GM23248 (cell line): ENCODE data around the gene ZNF208. TPM values are rescaled to one million over a fixed set of nuclear protein-coding genes. Genes with fewer than 3 reads are reported as not detected.
A peak's percentile ranks its signal among the peaks of the same experiment; 100 is the strongest.
"Not testable (repeated sequence)": the region's sequence is repeated elsewhere in the genome, so short reads cannot be mapped to it uniquely, and the experiment has no call there.

Source experiments
- DNase-seq: peaks from one replicate; pipeline ENCODE4 v3.0.0-alpha.2; 2015
- H2AFZ ChIP-seq: fragments of 200-600 bp; sonication (generic); 2 replicates; pipeline ENCODE4 v1.6.1; 2016; ENCODE audit warnings: antibody characterized with exemption
- H3F3A ChIP-seq: fragments of 200-600 bp; sonication (generic); 2 replicates; pipeline ENCODE4 v1.6.1; 2016; ENCODE audit warnings: mild to moderate bottlenecking, antibody characterized with exemption, mixed run types; ENCODE audit not compliant: insufficient read depth
- H3K27ac ChIP-seq: fragments of 200-600 bp; sonication (generic); 2 replicates; pipeline ENCODE4 v1.5.1; 2016; ENCODE audit warnings: mild to moderate bottlenecking
- H3K27me3 ChIP-seq: fragments of 200-600 bp; sonication (generic); replicated peaks from 2 replicates; pipeline ENCODE4 v1.6.1; 2016; ENCODE audit warnings: mild to moderate bottlenecking; ENCODE audit not compliant: insufficient read depth
- H3K36me3 ChIP-seq: fragments of 200-600 bp; sonication (generic); 2 replicates; pipeline ENCODE4 v1.6.1; 2016; ENCODE audit warnings: low read depth, mild to moderate bottlenecking
- H3K4me1 ChIP-seq: fragments of 200-600 bp; sonication (generic); 2 replicates; pipeline ENCODE4 v1.6.1; 2016; ENCODE audit warnings: mild to moderate bottlenecking; ENCODE audit not compliant: insufficient read depth
- H3K4me2 ChIP-seq: fragments of 200-600 bp; sonication (generic); one replicate; pipeline ENCODE4 v1.6.1; 2016; ENCODE audit warnings: mild to moderate bottlenecking; ENCODE audit not compliant: unreplicated experiment
- H3K4me3 ChIP-seq: fragments of 200-600 bp; sonication (generic); 2 replicates; pipeline ENCODE4 v1.5.1; 2016; ENCODE audit warnings: mild to moderate bottlenecking
- H3K79me2 ChIP-seq: fragments of 200-600 bp; sonication (generic); 2 replicates; pipeline ENCODE4 v1.6.1; 2016; ENCODE audit warnings: mild to moderate bottlenecking; ENCODE audit not compliant: insufficient read depth
- H3K9ac ChIP-seq: fragments of 200-600 bp; sonication (generic); 2 replicates; pipeline ENCODE4 v1.6.1; 2016; ENCODE audit warnings: mild to moderate bottlenecking
- H3K9me2 ChIP-seq: fragments of 200-600 bp; sonication (generic); 2 replicates; pipeline ENCODE4 v1.6.1; 2016; ENCODE audit warnings: mixed run types, mild to moderate bottlenecking, moderate library complexity; ENCODE audit not compliant: insufficient read depth
- H3K9me3 ChIP-seq: fragments of 200-600 bp; sonication (generic); one replicate; pipeline ENCODE4 v1.6.1; 2017; ENCODE audit warnings: low read depth
- H4K20me1 ChIP-seq: fragments of 200-600 bp; sonication (generic); 2 replicates; pipeline ENCODE4 v1.6.0; 2016; ENCODE audit not compliant: insufficient read depth
- EZH2 ChIP-seq: fragments of 200-600 bp; sonication (generic); IDR thresholded peaks from 2 replicates; pipeline ENCODE4 v1.6.1; 2018; ENCODE audit warnings: antibody characterized with exemption, mild to moderate bottlenecking; ENCODE audit not compliant: insufficient read depth, poor library complexity, severe bottlenecking
- EZH2phosphoT487 ChIP-seq: fragments of 200-600 bp; sonication (generic); IDR thresholded peaks from 2 replicates; pipeline ENCODE4 v1.6.1; 2018; ENCODE audit warnings: antibody characterized with exemption, moderate library complexity, mild to moderate bottlenecking, low read depth; ENCODE audit not compliant: insufficient read depth
- WGBS, 2 experiments: methylation state at CpG; one replicate each; pipeline ENCODE4 v1.1.6; 2015 to 2017; ENCODE audit warnings: low lambda C conversion rate in 2 of 2, low coverage in 1 of 2; ENCODE audit errors: missing lambda C conversion rate in 2 of 2; 5-methylcytosine and 5-hydroxymethylcytosine counted together
- in situ Hi-C: fragments of 300-500 bp; cut with MboI; formaldehyde crosslinking; loops from 2 replicates; pipeline ENCODE4 v1.15.0; 2020
- polyA plus RNA-seq: library from polyadenylated mRNA; unstranded; fragments of >200 nt; fragmentation: Nextera tagmentation; extraction: Ambion mirVana; gene quantifications from 2 replicates; pipeline ENCODE4 v1.2.1, GENCODE V29; 2016
- total RNA-seq: library from RNA; depleted of rRNA; stranded (reverse); fragments of >200 nt; shearing (Covaris generic); gene quantifications from 2 replicates; pipeline ENCODE4 v1.2.3, GENCODE V29; 2014; rRNA removed

Gene ZNF208
- total and polyA plus RNA-seq, 2 experiments from 2014 or later: under 0.01 TPM; not detected in 1

GRCh38 chr19:21891086-21891485, 119.7 kb downstream of the ZNF208 start:
- in situ Hi-C loops: no loop called here

GRCh38 chr19:21890017-21890416, 120.7 kb downstream of the ZNF208 start:
- H3K9ac ChIP-seq, H3K79me2 ChIP-seq, H3K9me3 ChIP-seq, H3K36me3 ChIP-seq, H2AFZ ChIP-seq, H4K20me1 ChIP-seq, H3K4me1 ChIP-seq, H3K9me2 ChIP-seq, H3F3A ChIP-seq, H3K4me3 ChIP-seq, H3K4me2 ChIP-seq, in situ Hi-C loops, H3K27ac ChIP-seq, H3K27me3 ChIP-seq: not testable (repeated sequence)
- DNase-seq: peak; percentile 10
- WGBS, 2 experiments: 12 to 20% methylated on average over 9 of the region's 9 CpGs

More at GRCh38 chr19:21891086-21891485, 119.7 kb downstream of the ZNF208 start:
- no peak for TF ChIP-seq EZH2phosphoT487
- TF ChIP-seq EZH2: no peak
- 17 to 20% methylated on average over 1 of the region's 1 CpG for WGBS, 2 experiments
- Histone ChIP-seq H3K36me3 (no peaks in the 10 kb centered on the region), H3K9me3 (no peaks in the 10 kb centered on the region), H3K9ac (no peak overlapping the region), H3K27ac (no peak overlapping the region), H3K9me2 (no peaks in the 10 kb centered on the region), H3K27me3 (no peaks in the 10 kb centered on the region), H3K79me2 (no peaks in the 10 kb centered on the region), H4K20me1 (no peaks in the 10 kb centered on the region), H3K4me3 (no peak overlapping the region), H2AFZ (no peak overlapping the region), H3K4me1 (no peaks in the 10 kb centered on the region), H3K4me2 (no peak overlapping the region), H3F3A (no peaks in the 10 kb centered on the region)
- DNase-seq: no peak

DNA sequence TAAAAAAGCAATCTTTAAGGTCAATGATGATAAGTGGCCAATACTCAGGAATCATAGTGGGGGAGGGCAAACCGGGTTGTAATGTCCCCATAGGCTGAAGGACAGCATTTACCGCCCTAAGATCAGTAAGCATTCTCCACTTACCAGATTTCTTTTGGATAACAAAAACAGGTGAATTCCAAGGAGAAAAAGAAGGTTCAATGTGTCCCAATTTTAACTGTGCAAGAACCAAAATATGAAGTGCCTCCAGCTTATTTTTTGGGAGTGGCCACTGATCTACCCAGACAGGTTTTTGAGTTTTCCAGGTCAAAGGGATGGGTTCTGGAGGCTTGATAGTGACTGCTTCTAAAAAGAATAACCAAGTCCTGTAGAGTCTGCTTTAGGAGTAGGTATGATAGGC, 125.2 kb downstream of the ZNF208 start:
- H3K4me1 ChIP-seq, H3K79me2 ChIP-seq, H3K9ac ChIP-seq, H3K27me3 ChIP-seq, H3K4me3 ChIP-seq, H3F3A ChIP-seq, DNase-seq, H3K9me3 ChIP-seq, H3K9me2 ChIP-seq, H3K27ac ChIP-seq, H2AFZ ChIP-seq, in situ Hi-C loops, H3K4me2 ChIP-seq, H4K20me1 ChIP-seq, H3K36me3 ChIP-seq: not testable (repeated sequence)
- WGBS, 2 experiments: 6 to 8% methylated on average over 2 of the region's 2 CpGs

DNA sequence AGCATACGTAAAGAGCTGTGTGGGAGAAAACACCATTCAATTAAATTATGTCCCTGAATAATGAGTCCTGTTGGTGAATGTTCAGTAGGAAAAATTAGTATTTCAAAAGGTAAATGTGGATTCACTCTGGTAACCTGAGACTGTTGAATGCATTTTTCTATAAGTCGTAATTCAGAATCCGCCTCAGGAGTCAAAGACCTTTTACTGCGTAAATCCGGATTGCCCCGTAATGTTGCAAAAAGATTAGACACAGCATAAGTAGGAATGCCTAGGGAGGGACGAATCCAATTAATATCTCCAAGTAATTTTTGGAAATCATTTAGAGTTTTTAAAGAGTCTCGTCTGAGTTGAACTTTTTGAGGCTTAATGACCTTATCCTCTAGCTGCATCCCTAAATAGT, 126.0 kb downstream of the ZNF208 start:
- H3K9ac ChIP-seq, H3K27me3 ChIP-seq, H4K20me1 ChIP-seq, H3F3A ChIP-seq, H3K4me1 ChIP-seq, H3K79me2 ChIP-seq, DNase-seq, H2AFZ ChIP-seq, H3K36me3 ChIP-seq, H3K4me3 ChIP-seq, H3K9me3 ChIP-seq, H3K4me2 ChIP-seq, H3K27ac ChIP-seq, in situ Hi-C loops, H3K9me2 ChIP-seq: not testable (repeated sequence)
- WGBS, 2 experiments: 45 to 49% methylated on average over 8 of the region's 8 CpGs

GRCh38 chr19:21883516-21883915, 127.2 kb downstream of the ZNF208 start:
- in situ Hi-C loops: no loop called here
- WGBS, 2 experiments: 41 to 46% methylated on average over 10 of the region's 10 CpGs
- no peaks in the 10 kb centered on the region for H3F3A ChIP-seq
- no peaks in the 10 kb centered on the region for H3K36me3 ChIP-seq
- H3K9ac ChIP-seq: no peak overlapping the region
- no peaks in the 10 kb centered on the region for H3K79me2 ChIP-seq
- H3K4me3 ChIP-seq: no peak overlapping the region
- no peaks in the 10 kb centered on the region for H3K9me3 ChIP-seq
- no peaks in the 10 kb centered on the region for H4K20me1 ChIP-seq
- no peak overlapping the region for H2AFZ ChIP-seq
- no peaks in the 10 kb centered on the region for H3K27me3 ChIP-seq
- H3K27ac ChIP-seq: no peak overlapping the region
- no peak for DNase-seq
- H3K4me2 ChIP-seq: no peak overlapping the region
- no peaks in the 10 kb centered on the region for H3K4me1 ChIP-seq
- no peaks in the 10 kb centered on the region for H3K9me2 ChIP-seq
- TF ChIP-seq EZH2phosphoT487 (no peak), EZH2 (no peak)

Other genes starting within 250 kb of the ZNF208 start
- 2.5 and 4.1 TPM in 2 replicates for gene ZNF100, start 243.4 kb downstream of the ZNF208 start, total RNA-seq
- gene ZNF100, start 243.4 kb downstream of the ZNF208 start, polyA plus RNA-seq: 1.3 and 2.6 TPM in 2 replicates
- 3.8 and 4.3 TPM in 2 replicates for gene ZNF43, start 174.8 kb downstream of the ZNF208 start, total RNA-seq
- gene ZNF43, start 174.8 kb downstream of the ZNF208 start, polyA plus RNA-seq: 3.5 and 4.4 TPM in 2 replicates
- gene ZNF257, start 41.5 kb upstream of the ZNF208 start, total RNA-seq: 3.0 TPM in 1 of 2 replicates, not detected in the other
- 0.22 and 0.23 TPM in 2 replicates for gene ZNF257, start 41.5 kb upstream of the ZNF208 start, polyA plus RNA-seq
- under 0.01 and 0.63 TPM in 2 replicates for gene ZNF676, start 186.0 kb upstream of the ZNF208 start, total RNA-seq
- not detected in 2 replicates for gene ZNF676, start 186.0 kb upstream of the ZNF208 start, polyA plus RNA-seq